ENCODE data around the gene CC2D2B. TPM values are rescaled to one million over a fixed set of nuclear protein-coding genes. Genes with fewer than 3 reads are reported as not detected.
"Not testable (repeated sequence)": the region's sequence is repeated elsewhere in the genome, so short reads cannot be mapped to it uniquely, and the experiment has no call there.

The CC2D2B gene
- total RNA-seq, 1 donor from 2014 or later: 2.9 TPM

DNA sequence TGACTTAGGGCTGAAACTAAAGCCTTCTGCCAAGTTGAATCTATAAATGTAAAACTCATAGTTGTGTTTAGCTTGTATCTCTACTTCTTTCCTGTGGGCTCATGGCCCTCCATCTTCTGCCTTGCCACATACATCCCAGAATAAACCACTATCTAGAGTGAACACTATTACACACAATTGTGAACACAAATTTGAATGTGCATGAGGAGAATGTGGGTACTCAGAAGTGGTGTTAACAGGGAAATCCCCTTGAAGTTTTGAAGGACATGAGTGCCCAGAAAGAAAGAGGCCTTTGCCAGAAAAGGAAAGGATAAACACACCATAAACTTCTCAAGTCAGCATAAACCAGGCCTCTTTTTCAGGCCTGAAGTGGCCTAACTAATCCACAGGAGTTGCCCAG is 115.4 kb downstream of the CC2D2B start:
- no peak for DNase-seq (ENCODE audit: low spot score)

DNA sequence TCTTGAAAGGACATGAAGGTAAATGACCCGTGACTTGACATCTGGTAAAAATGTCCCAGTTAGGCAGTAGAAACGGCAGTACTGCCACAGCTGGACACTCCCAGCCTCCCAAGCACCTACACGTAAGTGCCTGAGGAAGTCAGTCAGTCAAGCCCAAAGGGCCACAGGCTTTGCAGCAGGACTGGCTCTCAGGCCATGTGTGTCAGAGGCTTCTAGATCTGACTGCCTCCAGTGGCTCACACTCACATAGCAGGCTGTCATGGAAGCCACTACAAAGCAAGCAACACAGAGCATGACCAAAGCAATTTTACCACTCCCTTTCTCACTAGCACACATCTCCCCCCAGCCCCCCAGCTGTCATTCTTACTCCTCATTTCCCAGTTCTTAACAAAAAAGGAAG is 117.8 kb downstream of the CC2D2B start:
- DNase-seq (ENCODE audit: low spot score): no peak

DNA sequence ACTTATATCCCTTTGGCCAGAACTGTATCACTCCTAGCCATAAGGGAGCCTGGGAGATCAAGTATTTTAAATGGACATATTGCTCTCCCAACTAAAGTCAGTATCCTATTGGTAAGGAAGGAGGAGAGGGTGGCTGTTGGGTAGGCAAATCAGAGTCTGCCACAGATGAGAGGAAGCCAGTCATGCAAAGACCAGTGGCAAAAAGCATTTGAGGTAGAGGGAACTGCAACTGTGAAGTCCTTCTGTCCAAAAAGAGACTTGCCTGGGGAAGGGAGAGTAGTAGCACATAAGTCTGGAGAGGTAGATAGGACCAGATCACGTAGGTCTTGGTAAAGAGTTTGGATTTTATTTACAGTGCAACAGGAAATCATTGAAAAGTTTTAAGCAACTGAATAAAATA is 126.8 kb downstream of the CC2D2B start:
- no peak for DNase-seq (ENCODE audit: low spot score)

DNA sequence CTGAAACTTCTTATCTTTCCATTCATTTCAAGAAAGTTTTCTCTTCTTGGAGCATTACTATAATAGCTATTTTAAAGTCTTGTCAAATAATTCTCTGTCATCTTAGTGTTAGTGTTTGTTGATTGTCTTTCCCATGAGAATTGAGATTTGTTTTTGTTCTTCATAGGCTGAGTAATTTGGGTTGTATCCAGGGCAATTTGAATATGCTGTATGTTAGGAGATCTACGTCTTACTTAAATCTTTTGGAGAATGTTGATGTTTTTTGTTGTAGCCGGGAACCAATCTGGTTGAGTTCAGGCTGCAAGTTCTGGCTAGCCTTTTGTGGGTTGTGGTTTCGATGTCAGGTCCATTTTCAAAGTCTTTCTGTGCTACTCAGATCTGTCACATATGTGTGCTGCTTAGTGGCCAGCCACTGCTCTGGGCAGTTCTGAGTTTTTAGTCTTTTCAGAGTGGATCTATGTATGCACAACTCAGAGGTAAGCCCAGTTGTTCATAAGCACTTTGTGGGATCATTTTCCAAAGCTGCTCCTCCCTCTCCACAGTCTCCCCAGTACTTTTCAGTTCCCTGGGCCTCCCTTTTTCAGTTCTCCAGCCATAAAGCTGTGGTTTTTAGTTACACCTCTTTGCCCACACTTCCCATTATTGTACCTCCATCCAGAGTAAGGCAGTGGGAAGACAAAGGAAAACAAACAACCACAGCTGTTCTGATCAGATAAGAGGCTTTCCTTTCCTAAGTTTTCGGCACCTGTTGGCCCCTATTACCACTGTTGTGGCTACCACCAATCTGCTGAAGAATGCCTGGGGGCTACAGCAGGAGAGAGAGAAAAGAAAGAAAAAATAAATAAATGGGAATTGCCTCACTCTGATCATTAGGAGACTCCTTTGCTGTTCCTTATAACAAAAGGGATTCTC is 131.0 kb downstream of the CC2D2B start:
- DNase-seq (ENCODE audit: low spot score): no peak

DNA sequence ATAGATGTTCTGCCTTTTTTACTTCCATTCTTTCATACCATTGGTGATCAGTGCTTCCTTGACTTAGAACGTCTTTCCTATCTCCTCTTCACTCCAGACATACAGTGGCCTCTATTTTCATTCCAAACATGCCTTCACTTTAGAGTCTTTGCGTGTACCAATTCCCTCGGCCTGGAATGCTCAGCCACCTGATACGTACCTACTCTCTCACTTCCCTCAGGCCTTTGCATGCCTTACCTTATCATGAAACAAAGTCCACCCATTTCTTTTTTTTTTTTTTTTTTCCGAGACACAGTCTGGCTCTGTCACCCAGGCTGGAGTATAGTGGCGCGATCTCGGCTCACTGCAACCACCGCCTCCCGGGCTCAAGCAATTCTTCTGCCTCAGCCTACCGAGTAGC is 133.4 kb downstream of the CC2D2B start:
- no peak for DNase-seq (ENCODE audit: low spot score)

DNA sequence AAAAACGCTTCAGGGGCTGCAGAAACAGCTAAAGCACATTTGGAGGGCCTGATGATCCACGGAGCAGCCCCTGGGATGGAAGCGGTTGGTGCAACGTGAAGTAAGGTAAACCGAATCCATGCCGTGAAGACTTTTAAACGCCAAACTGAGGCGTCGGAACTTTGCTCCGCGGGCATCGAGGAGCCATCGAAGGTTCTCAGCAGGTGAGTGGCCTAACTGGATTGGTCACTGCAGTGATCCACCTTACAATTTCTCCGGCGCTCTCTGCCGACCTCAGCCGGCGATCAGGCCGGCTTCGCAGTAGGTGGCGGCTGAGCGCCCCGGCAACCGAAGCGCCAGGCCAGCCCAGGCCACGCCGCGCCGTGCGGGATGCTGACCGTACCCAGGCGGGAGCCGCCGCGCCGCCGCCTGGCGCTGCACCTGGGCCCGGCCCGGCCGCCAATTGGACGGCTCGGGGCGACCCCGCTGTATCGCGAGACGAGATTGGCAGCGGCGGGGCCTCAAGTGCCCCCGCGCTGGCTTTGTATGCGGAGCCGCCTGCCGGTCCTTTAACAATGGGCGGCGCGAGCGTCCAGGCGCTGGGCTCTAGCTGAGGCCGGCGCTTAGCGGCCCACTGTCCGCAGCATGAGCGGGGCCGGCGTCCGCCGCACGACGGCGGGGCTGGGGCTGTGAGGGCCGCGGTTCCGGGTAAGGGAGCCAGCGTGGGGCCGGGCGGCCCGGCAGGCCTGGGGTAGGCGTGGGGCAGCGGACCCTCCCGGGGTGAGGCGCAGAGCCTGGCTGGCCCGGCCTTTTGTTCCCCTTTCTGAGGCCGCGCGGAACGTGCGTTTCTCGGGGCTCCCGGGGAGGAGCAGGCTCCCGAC is 135.5 kb downstream of the CC2D2B start, which contains the start of gene CCNJ:
Gene CCNJ (plus strand): TSS at position 551 of the 860 bp plus-strand sequence. CDS start 811 bp downstream, outside the sequence.
- DNase-seq (ENCODE audit: low spot score): peak; percentile 90

DNA sequence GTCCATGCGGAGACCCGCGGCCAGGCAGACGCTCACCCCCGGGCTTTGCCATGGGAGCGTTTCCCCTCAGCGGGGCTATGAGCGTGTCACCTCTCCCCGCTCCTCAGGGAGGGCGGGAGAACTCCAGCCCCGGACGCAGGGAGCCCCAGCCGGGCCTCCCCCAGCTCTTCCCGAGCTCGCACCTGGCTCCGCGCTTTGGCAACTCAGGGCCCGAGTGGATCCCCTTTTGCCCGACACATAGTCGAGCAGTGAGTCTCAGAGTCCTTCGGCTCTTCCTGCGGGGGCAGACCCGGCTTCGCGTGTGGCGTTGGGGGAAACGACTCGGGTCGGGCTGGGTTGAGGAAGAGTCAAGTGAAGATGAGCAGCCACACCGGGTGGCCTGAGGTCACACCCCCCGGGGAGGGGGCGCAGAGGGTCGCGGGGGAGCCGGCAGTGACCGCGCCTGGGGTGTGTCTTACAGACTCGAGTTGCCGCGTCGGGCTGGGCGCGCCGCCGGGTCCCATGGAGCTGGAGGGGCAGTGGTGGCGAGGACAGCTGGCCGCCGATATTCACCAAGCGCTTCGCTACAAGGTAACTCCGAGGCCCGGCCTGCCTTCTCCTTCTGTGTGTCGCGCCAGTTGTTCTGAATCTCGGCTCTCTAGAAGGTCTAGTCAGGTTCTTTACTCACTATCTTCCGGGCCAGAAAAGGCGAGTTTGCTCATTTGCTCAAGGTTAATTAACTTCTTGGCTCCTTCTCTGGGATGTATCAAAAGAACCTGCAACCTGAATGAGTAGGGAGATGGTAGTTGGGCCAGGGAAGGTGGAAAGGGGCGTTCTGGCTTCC is 136.3 kb downstream of the CC2D2B start:
- DNase-seq (ENCODE audit: low spot score): peak; percentile 18

DNA sequence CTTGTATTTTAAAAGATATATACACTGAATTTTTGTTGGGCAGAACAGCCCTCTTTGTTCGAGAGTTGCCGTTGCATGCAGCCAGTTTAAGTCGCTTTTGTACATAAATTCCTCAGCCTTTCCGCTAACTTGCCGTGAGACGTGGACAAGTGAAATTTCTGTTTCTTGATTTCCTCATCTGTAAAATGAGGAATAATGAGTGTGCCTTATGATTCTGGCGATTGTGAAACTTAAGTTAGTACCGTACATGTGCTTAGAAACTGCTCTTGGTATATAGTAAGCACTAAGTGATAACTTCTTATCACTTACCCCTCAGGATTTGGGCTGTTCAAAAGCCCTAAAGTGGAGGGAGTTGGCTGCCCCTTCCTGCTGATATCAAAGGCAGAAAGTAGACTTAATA is 137.0 kb downstream of the CC2D2B start:
- DNase-seq (ENCODE audit: low spot score): no peak

DNA sequence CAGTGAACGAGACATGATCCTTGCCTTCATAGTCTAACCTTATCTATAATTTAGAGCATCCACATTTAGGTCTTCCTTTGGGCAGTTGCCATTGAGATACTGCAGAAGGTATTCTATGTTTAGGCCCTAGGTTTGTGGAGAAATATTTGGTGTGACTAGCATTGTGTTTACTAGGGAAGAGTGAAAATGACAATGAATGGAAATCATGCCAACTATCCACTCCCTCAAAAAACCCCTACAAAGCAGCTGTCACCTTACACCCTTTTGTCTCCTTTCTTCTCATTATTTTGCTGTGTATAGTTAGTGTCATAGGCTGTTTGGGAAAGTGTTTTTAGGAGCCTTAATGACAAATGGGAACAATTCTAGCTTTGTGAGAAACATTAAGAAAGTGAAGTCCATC is 138.8 kb downstream of the CC2D2B start:
- no peak for DNase-seq (ENCODE audit: low spot score)

DNA sequence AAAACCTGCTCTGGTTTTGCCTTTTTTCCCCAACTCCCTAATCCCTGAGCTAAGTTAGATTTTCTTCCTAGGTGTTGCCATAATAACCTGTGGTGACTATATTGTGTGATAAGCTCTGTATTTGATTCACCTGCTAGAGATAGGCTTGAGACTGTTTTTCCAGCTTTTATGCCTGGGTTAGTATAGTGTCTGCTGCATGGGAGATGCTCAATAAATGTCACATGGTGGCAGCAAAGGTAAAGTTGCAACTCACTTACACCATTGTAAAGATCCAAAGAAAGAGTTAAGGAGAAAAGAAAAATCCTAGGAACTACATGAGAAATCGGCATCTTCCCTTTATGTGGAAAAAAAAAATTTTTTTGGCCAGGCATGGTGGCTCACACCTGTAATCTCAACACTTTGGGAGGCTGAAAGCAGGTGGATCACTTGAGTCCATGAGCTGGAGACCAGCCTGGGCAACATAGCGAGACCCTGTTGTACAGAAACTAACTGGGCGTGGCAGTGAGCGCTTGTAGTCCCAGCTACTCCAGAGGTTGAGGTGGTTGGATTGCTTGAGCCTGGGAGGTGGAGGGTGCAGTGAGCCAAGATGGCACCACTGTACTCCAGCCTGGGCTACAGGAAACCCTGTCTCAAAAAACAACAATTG is 139.4 kb downstream of the CC2D2B start:
- no peak for DNase-seq (ENCODE audit: low spot score)

DNA sequence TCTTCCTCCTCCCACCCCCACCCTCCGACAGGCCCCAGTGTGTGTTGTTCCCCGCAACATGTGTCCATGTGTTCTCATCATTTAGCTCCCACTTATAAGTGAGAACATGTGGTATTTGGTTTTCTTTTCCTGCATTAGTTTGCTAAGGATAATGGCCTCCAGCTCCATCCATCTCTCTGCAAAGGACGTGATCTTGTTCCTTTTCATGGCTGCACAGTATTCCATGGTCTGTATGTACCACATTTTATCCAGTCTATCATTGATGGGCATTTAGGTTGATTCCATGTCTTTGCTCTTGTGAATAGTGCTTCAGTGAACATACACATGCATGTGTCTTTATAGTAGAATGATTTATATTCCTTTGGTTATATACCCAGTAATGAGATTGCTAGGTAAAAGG is 140.2 kb downstream of the CC2D2B start:
- DNase-seq (ENCODE audit: low spot score): not testable (repeated sequence)

DNA sequence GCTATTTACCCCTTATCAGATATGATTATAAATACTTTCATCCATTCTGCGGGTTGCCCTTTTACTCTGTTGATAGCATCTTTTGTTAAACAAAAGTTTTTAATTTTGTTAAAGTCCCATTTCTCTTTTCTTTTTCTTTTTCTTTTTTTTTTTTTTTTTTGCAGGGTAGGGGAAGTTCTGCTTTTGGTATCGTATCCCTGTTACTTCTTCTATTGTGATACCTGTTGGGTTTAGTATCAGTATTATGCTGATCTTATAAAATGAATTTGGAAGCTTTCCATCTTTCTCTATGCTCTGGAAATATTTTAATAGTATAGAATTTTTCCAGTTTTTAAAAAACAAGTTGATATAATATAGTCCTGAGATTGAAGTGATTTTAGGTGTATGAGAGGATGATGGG is 141.6 kb downstream of the CC2D2B start:
- DNase-seq (ENCODE audit: low spot score): no peak

DNA sequence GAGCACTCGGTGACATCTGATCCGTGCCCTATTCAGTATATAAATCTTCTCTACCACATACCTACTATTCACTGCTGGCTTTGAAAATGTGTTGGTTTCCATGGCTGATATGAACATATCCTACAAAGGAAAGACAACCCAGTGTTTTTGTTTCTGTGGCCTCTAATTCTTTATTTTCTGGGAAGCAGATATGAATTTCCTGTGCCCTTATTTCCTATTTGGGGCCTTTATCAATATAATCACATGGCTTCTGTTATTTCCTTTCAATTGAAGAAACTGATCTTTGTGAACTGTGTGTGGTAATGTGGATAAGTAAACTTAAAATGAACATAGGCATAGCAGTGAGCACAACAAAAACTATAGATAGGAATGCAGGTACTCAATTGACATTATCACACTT is 146.2 kb downstream of the CC2D2B start:
- DNase-seq (ENCODE audit: low spot score): no peak

DNA sequence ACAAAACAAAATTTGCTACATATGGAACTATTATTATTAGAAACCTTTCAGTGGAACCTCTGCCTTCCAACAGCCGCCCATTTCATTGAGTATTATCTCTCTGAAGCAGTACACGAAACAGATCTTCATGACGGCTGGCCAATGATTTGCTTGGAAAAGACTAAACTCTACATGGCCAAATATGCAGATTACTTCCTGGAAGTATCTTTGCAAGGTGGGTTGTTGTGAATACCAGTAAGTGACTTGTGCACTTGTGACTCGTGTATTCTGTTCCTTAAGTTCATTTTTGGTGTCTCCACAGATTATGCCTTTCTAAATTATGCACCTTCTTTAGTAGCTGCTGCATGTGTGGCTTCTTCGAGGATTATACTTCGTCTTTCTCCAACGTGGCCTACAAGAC is 149.0 kb downstream of the CC2D2B start:
- no peak for DNase-seq (ENCODE audit: low spot score)

DNA sequence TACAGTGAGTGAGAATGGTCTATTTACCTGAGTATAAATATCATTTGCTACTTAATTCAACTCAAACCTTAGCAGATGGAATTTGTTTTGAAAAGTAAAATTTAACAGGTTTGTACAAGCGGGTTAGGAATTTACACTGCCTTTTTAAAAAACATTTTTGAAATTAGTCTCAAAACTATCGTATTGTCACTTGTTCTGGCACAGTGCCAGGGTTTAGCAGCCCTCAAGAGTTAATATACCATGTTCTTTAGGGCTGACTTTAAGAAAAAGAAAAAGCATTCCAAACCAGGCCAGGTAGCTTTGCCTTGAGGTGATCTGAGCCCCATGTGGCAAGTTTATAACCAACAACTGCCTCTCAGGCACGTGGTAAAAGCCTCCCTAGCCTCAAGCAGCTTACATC is 153.5 kb downstream of the CC2D2B start:
- no peak for DNase-seq (ENCODE audit: low spot score)

DNA sequence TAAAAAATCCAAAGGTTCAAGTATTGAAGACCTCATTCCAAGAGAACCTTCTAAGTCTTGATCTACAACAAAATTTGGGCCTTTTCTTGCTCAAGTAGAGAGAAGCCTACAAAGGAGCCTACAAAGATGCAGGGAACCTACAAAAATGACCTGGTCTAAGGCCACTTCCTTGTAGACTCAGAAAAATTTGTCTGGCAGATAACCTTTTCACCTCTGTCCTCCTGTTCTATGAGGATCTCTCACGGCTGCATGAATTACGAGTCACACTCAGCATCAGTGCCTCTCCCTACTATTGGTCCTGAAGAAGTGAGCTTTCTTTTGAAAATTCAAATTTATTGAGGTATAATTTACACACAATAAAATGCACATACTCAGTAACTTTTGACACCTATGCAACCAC is 164.9 kb downstream of the CC2D2B start:
- no peak for DNase-seq (ENCODE audit: low spot score)

DNA sequence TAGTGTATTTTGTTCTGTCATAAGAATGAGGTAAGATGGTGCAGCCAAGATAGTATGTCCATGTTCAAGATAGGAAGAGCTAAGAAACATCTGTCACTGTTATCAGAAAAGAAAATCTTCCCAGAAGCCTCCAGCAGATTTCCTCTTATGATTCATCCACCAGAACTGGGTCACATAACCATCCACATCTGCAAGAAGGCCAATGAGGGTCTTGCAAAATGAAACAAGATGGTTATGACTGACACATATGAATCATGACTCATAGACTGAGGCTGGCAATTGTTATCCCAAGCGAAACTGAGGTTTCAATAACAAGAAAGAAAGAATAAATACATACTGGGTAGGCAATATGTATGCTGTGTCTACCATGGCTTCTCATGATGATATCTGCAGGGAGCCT is 165.9 kb downstream of the CC2D2B start:
- no peak for DNase-seq (ENCODE audit: low spot score)

DNA sequence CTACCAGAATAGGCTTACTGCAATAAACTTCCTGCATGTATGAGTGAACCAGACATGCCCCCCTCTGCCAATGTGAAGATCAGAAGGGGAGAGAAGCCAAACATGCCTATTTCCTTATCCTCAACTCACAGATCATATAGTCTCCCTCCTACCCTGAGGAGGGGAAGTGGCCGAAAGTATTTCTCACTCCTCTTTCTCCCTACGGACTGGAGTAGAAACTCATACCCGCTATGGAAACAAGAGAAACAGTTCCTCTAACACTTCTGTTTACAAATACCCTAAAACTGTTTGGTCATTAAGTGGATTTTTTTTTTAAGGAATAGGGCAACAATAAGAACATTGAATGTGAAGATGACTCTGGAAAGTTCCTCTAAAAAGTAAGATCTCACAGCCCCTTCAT is 167.0 kb downstream of the CC2D2B start:
- DNase-seq (ENCODE audit: low spot score): no peak

DNA sequence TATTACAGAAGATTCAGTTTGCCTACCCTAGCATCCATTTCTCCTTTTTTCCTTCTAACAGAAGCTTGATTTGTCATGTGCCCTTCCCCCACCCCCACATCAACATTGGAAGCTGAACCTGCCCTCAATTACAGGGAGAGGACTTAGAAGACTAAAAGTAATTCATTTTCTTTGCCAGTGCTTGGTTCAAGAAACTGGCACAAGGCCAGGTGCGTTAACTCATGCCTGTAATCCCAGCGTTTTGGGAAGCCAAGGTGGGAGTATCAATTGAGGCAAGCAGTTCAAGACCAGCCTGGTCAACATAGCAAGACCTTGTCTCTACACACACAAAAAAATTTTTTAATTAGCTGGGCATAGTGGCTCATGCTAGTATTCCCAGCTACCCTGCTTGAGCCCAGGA is 168.2 kb downstream of the CC2D2B start:
- no peak for DNase-seq (ENCODE audit: low spot score)

DNA sequence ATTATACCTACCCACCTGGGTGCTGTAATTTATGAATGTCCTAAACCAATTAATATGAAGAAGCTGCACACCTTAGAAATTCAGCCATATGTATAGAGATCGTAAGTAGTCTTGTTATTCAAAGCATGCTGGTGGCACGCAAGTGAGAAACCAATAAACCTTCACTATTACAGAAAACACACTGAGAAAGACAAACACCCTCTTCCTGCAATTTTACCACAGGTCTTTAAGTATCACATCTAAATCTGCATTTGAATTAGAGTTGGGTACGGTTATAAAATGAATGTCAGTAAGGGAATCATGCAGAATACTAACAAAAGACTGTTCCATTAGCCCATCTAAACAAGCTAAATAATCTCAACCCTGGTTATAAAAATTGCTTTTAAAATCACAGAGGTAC is 169.4 kb downstream of the CC2D2B start:
- DNase-seq (ENCODE audit: low spot score): no peak

DNA sequence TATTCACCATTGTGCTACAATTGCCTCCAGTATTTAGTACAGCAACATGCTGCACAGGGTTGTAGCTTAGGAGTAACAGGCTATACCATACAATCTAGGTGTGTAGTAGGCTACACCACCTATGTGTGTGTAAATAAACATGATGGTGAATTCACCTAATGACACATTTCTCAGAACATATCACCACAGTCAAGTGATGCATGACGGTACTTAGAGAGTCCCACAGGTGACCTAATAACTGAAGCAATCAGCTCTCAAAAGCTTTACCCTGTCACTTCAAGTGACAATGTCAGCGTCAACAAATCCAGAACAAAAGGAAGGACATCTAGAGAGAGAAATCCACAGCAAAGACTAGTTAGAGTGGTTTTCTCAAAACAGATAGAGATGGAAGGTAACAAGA is 174.4 kb downstream of the CC2D2B start:
- no peak for DNase-seq (ENCODE audit: low spot score)
